ENCODE results near the gene PIGN.

Gene PIGN

GRCh38 chr18:62001396-62001795 lies 185.5 kb downstream of the PIGN start:
- H3K4me1 ChIP-seq (ENCODE audit: insufficient read depth, poor library complexity, severe bottlenecking), result peaks cover 19% of the 10 kb centered on the region
- DNase-seq (ENCODE audit: low spot score) (no peak), ATAC-seq (ENCODE audit: low read depth) (no peak)
- no peaks in the 10 kb centered on the region for H3K27me3 ChIP-seq (ENCODE audit: insufficient read depth, poor library complexity, severe bottlenecking)
- H3K27ac ChIP-seq (ENCODE audit: poor library complexity, severe bottlenecking), result no peak overlapping the region
- TF ChIP-seq CTCF (IDR thresholded peaks at IDR 0.05; ENCODE audit: poor library complexity, severe bottlenecking), result no peak
- no peaks in the 10 kb centered on the region for H3K36me3 ChIP-seq (ENCODE audit: low read depth)
- H3K4me3 ChIP-seq (ENCODE audit: severe bottlenecking), result no peak overlapping the region
- no peaks in the 10 kb centered on the region for H3K9me3 ChIP-seq (ENCODE audit: severe bottlenecking)

- peak overlapping the region; percentile 87 for H3K27ac ChIP-seq (ENCODE audit: poor library complexity, severe bottlenecking)
- no peaks in the 10 kb centered on the region for H3K36me3 ChIP-seq (ENCODE audit: low read depth)
- no peak for DNase-seq (ENCODE audit: low spot score)
- no peaks in the 10 kb centered on the region for H3K27me3 ChIP-seq (ENCODE audit: insufficient read depth, poor library complexity, severe bottlenecking)
- no peak overlapping the region for H3K4me3 ChIP-seq (ENCODE audit: severe bottlenecking)
- H3K4me1 ChIP-seq (ENCODE audit: insufficient read depth, poor library complexity, severe bottlenecking), result peaks cover 25% of the 10 kb centered on the region
- no peak for TF ChIP-seq CTCF (IDR thresholded peaks at IDR 0.05; ENCODE audit: poor library complexity, severe bottlenecking)
- H3K9me3 ChIP-seq (ENCODE audit: severe bottlenecking), result no peaks in the 10 kb centered on the region
- ATAC-seq (ENCODE audit: low read depth), result peak; percentile 75
These were observed 187.9 kb downstream of the PIGN start for GRCh38 chr18:61998957-61999356.

- no peaks in the 10 kb centered on the region for H3K27me3 ChIP-seq (ENCODE audit: insufficient read depth, poor library complexity, severe bottlenecking)
- ATAC-seq (ENCODE audit: low read depth) (no peak), DNase-seq (ENCODE audit: low spot score) (no peak)
- H3K27ac ChIP-seq (ENCODE audit: poor library complexity, severe bottlenecking), result peak overlapping the region; percentile 87
- no peaks in the 10 kb centered on the region for H3K9me3 ChIP-seq (ENCODE audit: severe bottlenecking)
- H3K4me3 ChIP-seq (ENCODE audit: severe bottlenecking), result no peak overlapping the region
- no peaks in the 10 kb centered on the region for H3K36me3 ChIP-seq (ENCODE audit: low read depth)
- no peak for TF ChIP-seq CTCF (IDR thresholded peaks at IDR 0.05; ENCODE audit: poor library complexity, severe bottlenecking)
- peaks cover 32% of the 10 kb centered on the region for H3K4me1 ChIP-seq (ENCODE audit: insufficient read depth, poor library complexity, severe bottlenecking)
These were observed 188.5 kb downstream of the PIGN start for GRCh38 chr18:61998335-61998734.

- DNase-seq (ENCODE audit: low spot score) (no peak), ATAC-seq (ENCODE audit: low read depth) (peak; percentile 17; the same call in 1 of the 3 replicates)
- no peaks in the 10 kb centered on the region for H3K9me3 ChIP-seq (ENCODE audit: severe bottlenecking)
- no peak overlapping the region for H3K4me3 ChIP-seq (ENCODE audit: severe bottlenecking)
- no peaks in the 10 kb centered on the region for H3K27me3 ChIP-seq (ENCODE audit: insufficient read depth, poor library complexity, severe bottlenecking)
- H3K27ac ChIP-seq (ENCODE audit: poor library complexity, severe bottlenecking), result peak overlapping the region; percentile 87
- no peaks in the 10 kb centered on the region for H3K36me3 ChIP-seq (ENCODE audit: low read depth)
- peaks cover 54% of the 10 kb centered on the region for H3K4me1 ChIP-seq (ENCODE audit: insufficient read depth, poor library complexity, severe bottlenecking)
- no peak for TF ChIP-seq CTCF (IDR thresholded peaks at IDR 0.05; ENCODE audit: poor library complexity, severe bottlenecking)
These were observed 191.2 kb downstream of the PIGN start for GRCh38 chr18:61995618-61996017.

- Histone ChIP-seq H3K27me3 (ENCODE audit: insufficient read depth, poor library complexity, severe bottlenecking) (no peaks in the 10 kb centered on the region), H3K4me3 (ENCODE audit: severe bottlenecking) (no peak overlapping the region), H3K27ac (ENCODE audit: poor library complexity, severe bottlenecking) (peak overlapping the region; percentile 94), H3K36me3 (ENCODE audit: low read depth) (no peaks in the 10 kb centered on the region), H3K4me1 (ENCODE audit: insufficient read depth, poor library complexity, severe bottlenecking) (peaks cover 47% of the 10 kb centered on the region), H3K9me3 (ENCODE audit: severe bottlenecking) (no peaks in the 10 kb centered on the region)
- DNase-seq (ENCODE audit: low spot score) (no peak), ATAC-seq (ENCODE audit: low read depth) (no peak)
- TF ChIP-seq CTCF (IDR thresholded peaks at IDR 0.05; ENCODE audit: poor library complexity, severe bottlenecking), result no peak
These were observed 193.0 kb downstream of the PIGN start for GRCh38 chr18:61993831-61994230.
